Thymus (tissue), 11 donors: ENCODE results near the gene FXYD4. TPM values are rescaled to one million over a fixed set of nuclear protein-coding genes. Genes with fewer than 3 reads are reported as not detected.
"Not testable (repeated sequence)": the region's sequence is repeated elsewhere in the genome, so short reads cannot be mapped to it uniquely, and the experiment has no call there.

Experiments used
- DNase-seq, 9 donors: peaks; one replicate each; pipeline ENCODE4 v3.0.0-alpha.2; 2013; ENCODE audit warnings: low spot score in 9 of 9, low read depth in 6 of 9, missing footprints in 1 of 9
- H3K27ac ChIP-seq, 2 donors: one replicate each; pipeline ENCODE4 v1.5.1; 2013; ENCODE audit warnings: control low read depth in 1 of 2, low read depth in 1 of 2, low read length in 1 of 2, mild to moderate bottlenecking in 1 of 2, moderate library complexity in 1 of 2
- H3K27me3 ChIP-seq, 2 donors: one replicate each; pipeline ENCODE4 v1.5.1; 2013; ENCODE audit warnings: low read length in 1 of 2; ENCODE audit not compliant: control insufficient read depth in 2 of 2, insufficient read depth in 1 of 2
- H3K36me3 ChIP-seq, 2 donors: one replicate each; pipeline ENCODE4 v1.5.1; 2013; ENCODE audit warnings: low read length in 1 of 2, mild to moderate bottlenecking in 1 of 2, moderate library complexity in 1 of 2; ENCODE audit not compliant: control insufficient read depth in 2 of 2, insufficient read depth in 2 of 2
- H3K4me1 ChIP-seq, 2 donors: one replicate each; pipeline ENCODE4 v1.5.1; 2013; ENCODE audit warnings: low read length in 2 of 2; ENCODE audit not compliant: control insufficient read depth in 2 of 2, insufficient read depth in 2 of 2
- H3K4me3 ChIP-seq, 2 donors: one replicate each; pipeline ENCODE4 v1.5.1; 2013; ENCODE audit warnings: low read length in 2 of 2, control low read depth in 1 of 2, mild to moderate bottlenecking in 1 of 2
- H3K9me3 ChIP-seq, 2 donors: one replicate each; pipeline ENCODE4 v1.5.1; 2013; ENCODE audit warnings: low read length in 1 of 2, mild to moderate bottlenecking in 1 of 2; ENCODE audit not compliant: control insufficient read depth in 2 of 2, insufficient read depth in 1 of 2
- WGBS: extraction: QIAGEN DNeasy Blood & Tissue Kit; methylation state at CpG from one replicate; pipeline ENCODE4 v1.1.7; 2013; 5-methylcytosine and 5-hydroxymethylcytosine counted together
- polyA plus RNA-seq: library from polyadenylated mRNA; stranded (reverse); fragments of 200-250 nt; gene quantifications from one replicate; pipeline ENCODE4 v1.2.3, GENCODE V29; 2013
- total RNA-seq: library from RNA; stranded (reverse); fragments of 120-200 nt; gene quantifications from one replicate; pipeline ENCODE4 v1.2.4, GENCODE V29; 2013
- donor health status: healthy.

Gene FXYD4
- total and polyA plus RNA-seq, 2 donors = 0.14 to 0.59 TPM

DNA sequence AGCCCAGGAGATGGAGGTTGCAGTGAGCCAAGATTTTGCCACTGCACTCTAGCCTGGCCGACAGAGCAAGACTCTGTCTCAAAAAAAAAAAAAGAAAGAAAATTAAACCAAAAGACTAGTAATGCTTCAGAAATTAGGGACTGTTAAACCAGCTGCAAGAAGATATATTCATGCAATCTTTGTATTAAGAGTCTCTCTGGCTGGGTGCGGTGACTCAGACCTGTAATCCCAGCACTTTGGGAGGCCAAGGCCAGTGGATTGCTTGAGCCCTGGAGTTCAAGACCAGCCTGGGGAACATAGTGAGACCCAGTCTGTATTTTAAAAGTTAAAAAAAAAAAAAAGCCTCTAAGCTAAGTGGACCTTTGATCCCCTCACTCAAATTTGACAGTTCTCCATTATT lies 40.1 kb downstream of the FXYD4 start:
- peaks cover 4 to 16% of the 10 kb centered on the region in 2 donors for H3K4me1 ChIP-seq
- no peak for DNase-seq

DNA sequence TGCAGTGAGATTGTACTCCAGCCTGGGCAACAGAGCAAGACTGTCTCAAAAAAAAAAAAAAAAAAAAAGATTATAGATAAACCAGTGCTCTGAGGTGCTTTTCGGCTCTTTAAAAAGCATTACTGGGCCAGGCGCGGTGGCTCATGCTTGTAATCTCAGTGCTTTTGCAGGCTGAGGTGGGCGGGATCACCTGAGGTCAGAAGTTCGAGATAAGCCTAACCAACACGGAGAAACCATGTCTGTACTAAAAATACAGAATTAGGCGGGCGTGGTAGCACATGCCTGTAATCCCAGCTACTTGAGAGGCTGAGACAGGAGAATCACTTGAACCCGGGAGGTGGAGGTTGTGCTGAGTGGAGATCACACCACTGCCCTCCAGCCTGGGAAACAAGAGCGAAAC lies 44.1 kb downstream of the FXYD4 start:
- Histone ChIP-seq H3K27me3 (no peaks in the 10 kb centered on the region), H3K27ac (no peak overlapping the region), H3K4me3 (no peak overlapping the region), H3K9me3 (peaks cover 0 to 5% of the 10 kb centered on the region in 2 donors), H3K4me1 (peaks cover 13 to 27% of the 10 kb centered on the region in 2 donors), H3K36me3 (no peaks in the 10 kb centered on the region)
- no peak for DNase-seq
- WGBS = 95% methylated on average over 10 of the region's 10 CpGs

More for the DNA sequence above, 40.1 kb downstream of the FXYD4 start:
- WGBS = 91% methylated on average over 2 of the region's 2 CpGs
- Histone ChIP-seq H3K4me3 (no peak overlapping the region), H3K27ac (no peak overlapping the region), H3K36me3 (no peaks in the 10 kb centered on the region), H3K27me3 (no peaks in the 10 kb centered on the region), H3K9me3 (peaks cover 0 to 5% of the 10 kb centered on the region in 2 donors)

DNA sequence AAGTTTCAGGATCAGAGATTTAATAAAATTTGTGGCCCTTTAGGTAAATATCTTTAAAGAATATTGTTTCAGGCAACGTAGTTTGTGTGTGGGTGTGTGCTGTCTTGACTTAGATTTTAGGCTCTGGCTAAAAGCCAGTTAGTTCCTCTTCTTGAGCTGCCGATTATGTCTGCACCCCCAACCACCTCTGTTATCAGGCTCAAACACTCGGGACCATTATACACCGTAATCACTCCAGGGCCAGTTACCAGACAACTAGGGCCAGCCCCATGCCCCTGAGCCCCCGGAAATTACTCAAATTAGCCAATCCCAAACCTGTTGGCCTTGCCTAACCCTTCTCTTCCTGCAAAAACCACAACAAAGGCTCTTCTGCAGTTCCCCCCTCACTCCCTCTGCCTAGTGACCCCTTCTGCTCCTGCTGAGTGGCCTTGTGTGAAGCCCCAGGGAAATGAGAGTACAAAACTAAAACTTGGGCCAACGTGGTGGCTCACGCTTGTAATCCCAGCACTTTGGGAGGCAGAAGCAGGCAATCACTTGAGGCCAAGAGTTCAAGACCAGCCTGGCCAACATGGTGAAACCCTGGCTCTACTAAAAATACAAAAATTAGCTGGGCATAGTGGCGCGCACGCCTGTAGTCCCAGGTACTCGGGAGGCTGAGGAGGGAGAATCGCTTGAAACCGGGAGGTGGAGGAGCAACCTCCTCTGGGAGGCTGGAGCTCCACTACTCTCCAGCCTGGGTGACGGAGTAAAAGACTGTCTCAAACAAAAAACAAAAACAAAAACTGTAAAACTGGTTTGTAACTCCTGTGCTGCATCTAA lies 46.7 kb downstream of the FXYD4 start:
- H3K36me3 ChIP-seq = no peaks in the 10 kb centered on the region
- H3K4me1 ChIP-seq = peaks cover 16 to 33% of the 10 kb centered on the region in 2 donors
- 52% methylated on average over 14 of the region's 14 CpGs for WGBS
- H3K4me3 ChIP-seq = no peak overlapping the region
- peak overlapping the region; percentile 74 to 78 for H3K27ac ChIP-seq
- H3K9me3 ChIP-seq = peaks cover 0 to 5% of the 10 kb centered on the region in 2 donors
- H3K27me3 ChIP-seq = no peaks in the 10 kb centered on the region
- DNase-seq = peak in 2 of 9 donors; percentile 19 to 67

DNA sequence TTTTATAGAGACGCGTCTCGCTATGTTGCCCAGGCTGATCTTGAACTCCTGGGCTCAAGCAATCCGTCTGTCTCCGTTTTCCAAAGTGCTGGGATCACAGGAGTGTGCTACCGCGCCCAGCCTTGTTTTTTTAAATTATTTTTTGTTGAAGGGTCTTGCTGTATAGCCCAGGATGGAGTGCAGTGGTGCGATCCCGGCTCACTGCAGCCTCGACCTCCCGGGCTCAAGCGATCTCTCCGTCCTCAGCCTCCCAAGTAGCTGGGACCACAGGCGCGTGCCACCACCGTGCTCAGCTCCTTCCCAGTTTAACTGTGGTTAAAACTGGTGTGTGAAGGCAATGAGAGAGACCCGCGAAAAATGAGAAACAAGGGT lies 48.5 kb downstream of the FXYD4 start:
- DNase-seq = no peak
- peak overlapping the region; percentile 64 to 68 for H3K4me3 ChIP-seq
- 61% methylated on average over 18 of the region's 18 CpGs for WGBS

DNA sequence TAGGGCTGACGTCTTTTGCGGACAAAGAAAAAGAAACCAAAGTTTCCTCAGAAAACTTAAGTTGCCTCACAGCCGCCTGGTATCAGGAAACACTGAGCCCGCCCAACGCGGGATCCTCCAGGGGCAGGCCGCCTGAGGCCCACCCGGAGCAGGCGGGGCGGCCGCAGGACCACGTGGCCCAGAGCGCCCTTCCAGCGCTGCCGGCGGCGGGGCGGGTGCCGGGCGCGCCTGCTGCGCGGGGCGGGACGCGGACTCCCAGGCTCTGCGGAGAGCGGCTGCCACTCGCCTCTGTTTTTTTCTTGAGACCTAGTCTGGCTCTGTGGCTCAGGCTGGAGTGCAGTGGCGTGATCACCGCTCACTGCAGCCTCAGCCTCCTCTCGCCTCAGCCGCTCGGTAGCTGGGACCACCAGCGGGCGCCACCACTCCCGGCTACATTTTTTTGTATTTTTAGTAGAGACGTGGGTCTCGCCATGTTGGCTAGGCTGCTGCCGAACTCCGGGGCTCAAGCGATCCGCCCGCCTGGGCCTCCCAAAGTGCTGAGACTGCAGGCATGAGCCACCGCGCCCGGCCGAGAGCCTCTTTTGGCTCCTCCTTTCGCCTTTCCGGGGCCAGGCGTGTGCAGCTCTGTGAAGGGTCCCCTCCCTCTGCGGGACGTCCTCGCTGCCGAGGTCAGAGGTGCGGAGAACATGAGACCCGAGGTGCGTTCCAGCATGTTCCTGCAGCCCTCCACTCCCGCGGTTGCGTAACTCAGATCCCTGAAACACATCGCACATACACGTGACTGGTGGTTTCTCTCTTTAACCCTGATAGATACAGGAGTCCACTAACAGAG lies 49.1 kb downstream of the FXYD4 start:
- Histone ChIP-seq H3K36me3 (no peaks in the 10 kb centered on the region), H3K27me3 (no peaks in the 10 kb centered on the region), H3K27ac (peak overlapping the region; percentile 95 to 96), H3K4me3 (peak overlapping the region; percentile 64 to 68), H3K4me1 (peaks cover 16 to 33% of the 10 kb centered on the region in 2 donors), H3K9me3 (peaks cover 0 to 5% of the 10 kb centered on the region in 2 donors)
- WGBS = under 1% methylated on average over 63 of the region's 63 CpGs
- DNase-seq = peak in 7 of 9 donors; percentile 45 to 88 (median 68)

More for the DNA sequence above, 48.5 kb downstream of the FXYD4 start:
- Histone ChIP-seq H3K27ac (peak overlapping the region; percentile 95 to 96), H3K36me3 (no peaks in the 10 kb centered on the region), H3K4me1 (peaks cover 16 to 33% of the 10 kb centered on the region in 2 donors), H3K9me3 (peaks cover 0 to 5% of the 10 kb centered on the region in 2 donors), H3K27me3 (no peaks in the 10 kb centered on the region)

DNA sequence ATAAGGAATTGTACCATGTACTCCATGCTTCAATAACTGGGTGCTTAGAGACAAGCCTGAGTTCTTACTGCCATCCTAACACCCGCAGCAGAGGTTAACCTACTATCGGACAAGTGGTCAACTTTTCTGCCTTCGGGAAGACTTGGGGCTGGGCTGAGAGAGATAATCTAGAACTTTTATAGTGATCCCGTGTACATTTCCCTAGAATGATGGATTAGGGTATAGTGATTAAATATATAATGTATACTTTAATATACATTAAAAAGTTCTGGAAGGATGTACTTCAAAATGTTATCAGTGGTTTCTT lies 49.7 kb downstream of the FXYD4 start:
- Histone ChIP-seq H3K4me3 (peak overlapping the region; percentile 64 to 68), H3K4me1 (peaks cover 16 to 33% of the 10 kb centered on the region in 2 donors), H3K27ac (peak overlapping the region; percentile 95 to 96), H3K9me3 (peaks cover 0 to 5% of the 10 kb centered on the region in 2 donors), H3K27me3 (no peaks in the 10 kb centered on the region), H3K36me3 (no peaks in the 10 kb centered on the region)
- DNase-seq = no peak
- WGBS = 71% methylated on average over 4 of the region's 4 CpGs

DNA sequence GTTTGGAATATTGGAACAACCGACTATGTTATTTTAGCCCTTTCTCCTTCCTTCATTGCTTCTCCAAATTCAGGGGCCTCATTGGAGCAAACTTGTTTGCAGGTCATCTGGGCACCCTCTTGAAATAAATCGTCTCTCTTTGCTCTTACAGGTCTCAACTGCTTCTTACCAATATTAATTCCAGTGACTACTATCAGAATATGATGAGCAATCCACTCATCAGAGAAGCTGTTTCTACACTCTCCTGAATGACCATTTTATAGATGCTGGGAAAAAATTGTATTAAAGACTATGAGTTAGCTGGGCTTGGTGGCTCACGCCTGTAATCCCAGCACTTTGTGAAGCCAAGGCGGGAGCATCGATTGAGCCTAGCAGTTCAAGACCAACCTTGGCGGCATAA lies 50.1 kb downstream of the FXYD4 start:
- H3K4me1 ChIP-seq = peaks cover 16 to 33% of the 10 kb centered on the region in 2 donors
- DNase-seq = no peak
- WGBS = 97% methylated on average over 6 of the region's 6 CpGs
- H3K4me3 ChIP-seq = no peak overlapping the region
- no peaks in the 10 kb centered on the region for H3K36me3 ChIP-seq
- H3K27me3 ChIP-seq = no peaks in the 10 kb centered on the region
- H3K27ac ChIP-seq = no peak overlapping the region
- H3K9me3 ChIP-seq = peaks cover 0 to 5% of the 10 kb centered on the region in 2 donors

DNA sequence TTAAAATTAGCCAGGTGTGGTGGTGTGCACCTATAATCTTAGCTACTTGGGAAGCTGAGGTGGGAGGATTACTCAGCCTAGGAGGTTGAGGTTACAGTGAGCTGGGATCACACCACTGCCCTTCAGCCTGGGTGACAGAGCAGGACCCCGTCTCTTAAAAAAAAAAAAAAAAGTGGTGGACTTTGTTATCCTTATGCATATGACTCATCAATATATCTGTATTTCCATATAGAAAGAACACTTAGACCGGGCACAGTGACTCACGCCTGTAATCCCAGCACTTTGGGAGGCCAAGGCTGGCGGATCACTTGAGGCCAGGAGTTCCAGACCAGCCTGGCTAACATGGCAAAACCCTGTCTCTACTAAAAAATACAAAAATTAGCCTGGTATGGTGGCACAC lies 50.5 kb downstream of the FXYD4 start:
- 98% methylated on average over 4 of the region's 4 CpGs for WGBS
- Histone ChIP-seq H3K27ac (peak overlapping the region in 1 of 2 donors; percentile 31), H3K4me1 (peaks cover 16 to 34% of the 10 kb centered on the region in 2 donors)
- not testable (repeated sequence) for H3K27me3 ChIP-seq, H3K9me3 ChIP-seq, DNase-seq, H3K36me3 ChIP-seq, H3K4me3 ChIP-seq

DNA sequence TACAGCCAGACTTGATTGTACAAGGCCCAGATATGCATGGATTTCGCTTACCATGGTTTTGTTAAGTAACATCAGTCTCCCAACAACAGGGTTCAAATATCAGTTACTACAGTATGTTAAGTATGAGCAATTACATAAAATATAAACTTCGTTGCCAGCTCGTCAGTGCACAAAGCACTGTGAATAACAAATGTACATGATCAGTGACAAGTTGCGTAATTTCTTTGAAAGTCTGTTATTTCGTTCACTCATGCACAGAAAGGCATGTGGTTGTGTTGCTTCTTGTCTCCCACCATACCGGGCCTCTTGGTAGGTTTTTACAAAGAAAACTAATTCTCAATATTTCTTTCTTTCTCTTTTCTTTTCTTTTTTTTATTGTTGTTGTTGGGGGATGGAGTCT lies 53.0 kb downstream of the FXYD4 start:
- no peaks in the 10 kb centered on the region for H3K27me3 ChIP-seq
- no peak for DNase-seq
- H3K4me3 ChIP-seq = no peak overlapping the region
- H3K9me3 ChIP-seq = peaks cover 0 to 5% of the 10 kb centered on the region in 2 donors
- no peaks in the 10 kb centered on the region for H3K36me3 ChIP-seq
- H3K4me1 ChIP-seq = peaks cover 6 to 16% of the 10 kb centered on the region in 2 donors
- no peak overlapping the region for H3K27ac ChIP-seq
- WGBS = 91% methylated on average over 6 of the region's 6 CpGs
